GM11168 (cell line): ENCODE data around the gene KIF3B.
"Not testable (repeated sequence)": the region's sequence is repeated elsewhere in the genome, so short reads cannot be mapped to it uniquely, and the experiment has no call there.

Experiments used
- in situ Hi-C: fragments of 300-500 bp; cut with MboI; formaldehyde crosslinking; loops from one replicate; pipeline ENCODE4 v1.12.0; 2022; ENCODE audit warnings: low sequenced_read_pairs; ENCODE audit not compliant: unreplicated experiment

The KIF3B gene

GRCh38 chr20:32370897-32371296 lies 93.4 kb downstream of the KIF3B start:
- in situ Hi-C loops = no loop called here

GRCh38 chr20:32378461-32378860 lies 101.0 kb downstream of the KIF3B start:
- in situ Hi-C loops = no loop called here

- in situ Hi-C loops = not testable (repeated sequence)
Measured at GRCh38 chr20:32380037-32380436, 102.6 kb downstream of the KIF3B start.

- in situ Hi-C loops = no loop called here
Measured at GRCh38 chr20:32380745-32381144, 103.3 kb downstream of the KIF3B start.

GRCh38 chr20:32382102-32382950 lies 104.9 kb downstream of the KIF3B start:
- in situ Hi-C loops = no loop called here

- in situ Hi-C loops = not testable (repeated sequence)
Measured at GRCh38 chr20:32383441-32383840, 106.0 kb downstream of the KIF3B start.
